OCI-LY1 (cell line): ENCODE data around the gene FBN2.

Experiments used
- H2AFZ ChIP-seq: fragments of 200-600 bp; sonication (generic), shearing (Covaris generic); 2 replicates; pipeline ENCODE4 v1.6.0; 2014; ENCODE audit warnings: antibody characterized with exemption, mild to moderate bottlenecking, low read length
- H3F3A ChIP-seq: fragments of 200-600 bp; sonication (generic), shearing (Covaris generic); 2 replicates; pipeline ENCODE4 v1.6.0; 2014; ENCODE audit warnings: mild to moderate bottlenecking, antibody characterized with exemption, low read length, moderate library complexity; ENCODE audit not compliant: insufficient read depth
- H3K27ac ChIP-seq: fragments of 200-600 bp; sonication (generic); 2 replicates; pipeline ENCODE4 v1.5.1; 2014; ENCODE audit warnings: low read length, mixed run types, mild to moderate bottlenecking, low read depth; ENCODE audit not compliant: poor library complexity, severe bottlenecking
- H3K27me3 ChIP-seq: fragments of 200-600 bp; sonication (generic); 2 replicates; pipeline ENCODE4 v1.6.0; 2014; ENCODE audit warnings: antibody characterized with exemption, mild to moderate bottlenecking, low read length, moderate library complexity; ENCODE audit not compliant: insufficient read depth
- H3K36me3 ChIP-seq: fragments of 200-600 bp; sonication (generic); 2 replicates; pipeline ENCODE4 v1.6.1; 2014; ENCODE audit warnings: mild to moderate bottlenecking, antibody characterized with exemption, low read length, moderate library complexity, mixed read lengths; ENCODE audit not compliant: insufficient read depth
- H3K4me1 ChIP-seq: fragments of 200-600 bp; sonication (generic); 2 replicates; pipeline ENCODE4 v1.5.1; 2014; ENCODE audit warnings: mild to moderate bottlenecking, low read length, moderate library complexity; ENCODE audit not compliant: insufficient read depth, severe bottlenecking
- H3K4me2 ChIP-seq: fragments of 200-600 bp; sonication (generic), shearing (Covaris generic); 2 replicates; pipeline ENCODE4 v1.6.1; 2014; ENCODE audit warnings: low read length
- H3K4me3 ChIP-seq: fragments of 200-600 bp; sonication (generic); 2 replicates; pipeline ENCODE4 v1.5.1; 2014; ENCODE audit warnings: low read length, low read depth, mild to moderate bottlenecking, mixed read lengths; ENCODE audit not compliant: poor library complexity, severe bottlenecking
- H3K79me2 ChIP-seq: fragments of 200-600 bp; shearing (Covaris generic); 2 replicates; pipeline ENCODE4 v1.6.1; 2016; ENCODE audit warnings: mixed run types, low read length, mixed read lengths; ENCODE audit not compliant: insufficient read depth
- H3K9ac ChIP-seq: fragments of 200-600 bp; sonication (generic), shearing (Covaris generic); 2 replicates; pipeline ENCODE4 v1.6.1; 2014; ENCODE audit warnings: mild to moderate bottlenecking, low read length, mixed read lengths
- H3K9me2 ChIP-seq: fragments of 200-600 bp; sonication (generic), shearing (Covaris generic); 2 replicates; pipeline ENCODE4 v1.6.1; 2014; ENCODE audit warnings: low read depth, mild to moderate bottlenecking, low read length, mixed read lengths
- H3K9me3 ChIP-seq: fragments of 200-600 bp; shearing (Covaris generic); 2 replicates; pipeline ENCODE4 v1.6.1; 2014; ENCODE audit warnings: low read length, mixed read lengths
- H4K20me1 ChIP-seq: fragments of 200-600 bp; sonication (generic), shearing (Covaris generic); 2 replicates; pipeline ENCODE4 v1.6.0; 2016; ENCODE audit warnings: mild to moderate bottlenecking, low read length; ENCODE audit not compliant: insufficient read depth
- EZH2 ChIP-seq: fragments of 200-600 bp; sonication (generic), shearing (Covaris generic); IDR thresholded peaks from 2 replicates; pipeline ENCODE4 v1.8.0; 2017; ENCODE audit warnings: borderline replicate concordance, mixed run types, mild to moderate bottlenecking, antibody characterized with exemption, low read length, moderate library complexity, mixed read lengths
- TF ChIP-seq, protein P1 (sequence below): fragments of 200-600 bp; sonication (generic), shearing (Covaris generic); IDR thresholded peaks from 2 replicates; pipeline ENCODE4 v1.5.1; 2017; ENCODE audit warnings: mild to moderate bottlenecking, antibody characterized with exemption, low read length, moderate library complexity, mixed read lengths

The FBN2 gene

DNA sequence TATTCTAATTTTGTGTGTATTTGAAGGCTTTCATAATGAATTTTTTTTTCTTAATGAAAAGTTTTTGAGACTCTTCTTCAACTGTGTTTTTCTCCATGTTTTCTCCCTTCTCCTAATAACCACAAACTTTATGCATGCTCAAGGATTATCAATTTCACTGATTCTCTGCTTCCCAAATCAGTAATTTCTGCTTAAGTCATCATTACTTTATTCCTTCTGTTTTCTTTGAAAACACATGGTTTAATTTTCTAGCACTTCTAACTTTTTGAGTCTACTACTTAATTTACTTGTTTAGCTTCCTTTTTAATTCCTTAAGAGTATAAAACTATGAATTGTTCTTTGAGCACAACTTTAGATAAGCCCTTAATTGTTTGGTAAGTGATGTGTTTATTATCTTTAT, 11.5 kb upstream of the FBN2 start:
- no peaks in the 10 kb centered on the region for H3K79me2 ChIP-seq
- H3K9me3 ChIP-seq = no peaks in the 10 kb centered on the region
- TF ChIP-seq, protein P1, sequence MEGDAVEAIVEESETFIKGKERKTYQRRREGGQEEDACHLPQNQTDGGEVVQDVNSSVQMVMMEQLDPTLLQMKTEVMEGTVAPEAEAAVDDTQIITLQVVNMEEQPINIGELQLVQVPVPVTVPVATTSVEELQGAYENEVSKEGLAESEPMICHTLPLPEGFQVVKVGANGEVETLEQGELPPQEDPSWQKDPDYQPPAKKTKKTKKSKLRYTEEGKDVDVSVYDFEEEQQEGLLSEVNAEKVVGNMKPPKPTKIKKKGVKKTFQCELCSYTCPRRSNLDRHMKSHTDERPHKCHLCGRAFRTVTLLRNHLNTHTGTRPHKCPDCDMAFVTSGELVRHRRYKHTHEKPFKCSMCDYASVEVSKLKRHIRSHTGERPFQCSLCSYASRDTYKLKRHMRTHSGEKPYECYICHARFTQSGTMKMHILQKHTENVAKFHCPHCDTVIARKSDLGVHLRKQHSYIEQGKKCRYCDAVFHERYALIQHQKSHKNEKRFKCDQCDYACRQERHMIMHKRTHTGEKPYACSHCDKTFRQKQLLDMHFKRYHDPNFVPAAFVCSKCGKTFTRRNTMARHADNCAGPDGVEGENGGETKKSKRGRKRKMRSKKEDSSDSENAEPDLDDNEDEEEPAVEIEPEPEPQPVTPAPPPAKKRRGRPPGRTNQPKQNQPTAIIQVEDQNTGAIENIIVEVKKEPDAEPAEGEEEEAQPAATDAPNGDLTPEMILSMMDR = no peak
- TF ChIP-seq EZH2 = no peak
- no peaks in the 10 kb centered on the region for H3F3A ChIP-seq
- no peak overlapping the region for H2AFZ ChIP-seq
- H4K20me1 ChIP-seq = no peaks in the 10 kb centered on the region
- H3K4me3 ChIP-seq = no peak overlapping the region
- no peaks in the 10 kb centered on the region for H3K27me3 ChIP-seq
- H3K9ac ChIP-seq = no peak overlapping the region
- no peaks in the 10 kb centered on the region for H3K36me3 ChIP-seq
- H3K4me1 ChIP-seq = no peaks in the 10 kb centered on the region
- no peak overlapping the region for H3K27ac ChIP-seq
- no peaks in the 10 kb centered on the region for H3K9me2 ChIP-seq
- no peak overlapping the region for H3K4me2 ChIP-seq

GRCh38 chr5:128546658-128547281, 8.7 kb upstream of the FBN2 start:
- Histone ChIP-seq H3K27me3 (no peaks in the 10 kb centered on the region), H3K79me2 (no peaks in the 10 kb centered on the region), H3K4me2 (no peak overlapping the region), H3K9ac (no peak overlapping the region), H3K9me2 (no peaks in the 10 kb centered on the region), H3K9me3 (no peaks in the 10 kb centered on the region), H3K4me1 (no peaks in the 10 kb centered on the region), H4K20me1 (no peaks in the 10 kb centered on the region), H3K27ac (no peak overlapping the region), H3K36me3 (no peaks in the 10 kb centered on the region), H2AFZ (no peak overlapping the region), H3F3A (no peaks in the 10 kb centered on the region), H3K4me3 (no peak overlapping the region)
- TF ChIP-seq, protein P1 = no peak
- no peak for TF ChIP-seq EZH2

DNA sequence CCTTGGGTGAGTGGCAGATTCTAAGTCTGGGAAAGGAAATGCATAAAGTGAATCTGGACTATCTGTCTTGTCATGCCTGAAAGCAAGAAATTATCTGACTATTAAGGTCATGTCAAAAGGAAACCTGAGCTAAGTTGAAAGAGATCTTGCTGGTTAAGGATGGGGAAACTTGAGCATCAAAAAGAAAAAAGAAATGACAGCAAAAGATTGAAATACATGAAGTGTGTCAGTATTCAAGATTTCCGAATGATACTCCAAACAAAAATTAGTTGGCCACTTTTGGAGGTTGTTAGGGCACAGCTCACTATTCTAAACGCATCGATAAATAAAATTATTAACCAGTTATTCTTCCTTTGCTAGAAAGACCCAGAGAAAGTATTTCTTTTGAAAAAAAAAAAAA, 3.3 kb upstream of the FBN2 start:
- Histone ChIP-seq H3F3A (no peaks in the 10 kb centered on the region), H3K27ac (no peak overlapping the region), H3K4me3 (no peak overlapping the region), H3K9me2 (no peaks in the 10 kb centered on the region), H3K4me2 (no peak overlapping the region), H3K79me2 (no peaks in the 10 kb centered on the region), H3K9me3 (no peaks in the 10 kb centered on the region), H2AFZ (no peak overlapping the region), H3K36me3 (no peaks in the 10 kb centered on the region), H4K20me1 (no peaks in the 10 kb centered on the region), H3K27me3 (no peaks in the 10 kb centered on the region), H3K9ac (no peak overlapping the region), H3K4me1 (no peaks in the 10 kb centered on the region)
- TF ChIP-seq EZH2 = no peak
- TF ChIP-seq, protein P1 = no peak
